ENCODE results near the gene DSTN.
"Not testable (repeated sequence)": the region's sequence is repeated elsewhere in the genome, so short reads cannot be mapped to it uniquely, and the experiment has no call there.

Gene DSTN

GRCh38 chr20:17653835-17654648 lies 84.2 kb downstream of the DSTN start:
- DNase-seq: no peak

- peak in 1 of 2 experiments; percentile 13 for DNase-seq
These were observed 84.9 kb downstream of the DSTN start for GRCh38 chr20:17654649-17655285.

- DNase-seq: no peak
These were observed 85.4 kb downstream of the DSTN start for GRCh38 chr20:17655286-17655651.

GRCh38 chr20:17655865-17656479 lies 86.1 kb downstream of the DSTN start:
- DNase-seq: no peak

GRCh38 chr20:17657079-17657825 lies 87.4 kb downstream of the DSTN start:
- DNase-seq: no peak

GRCh38 chr20:17657898-17658647 lies 88.2 kb downstream of the DSTN start:
- no peak for DNase-seq

- no peak for DNase-seq
These were observed 88.7 kb downstream of the DSTN start for GRCh38 chr20:17658648-17658993.

- DNase-seq: not testable (repeated sequence)
These were observed 89.5 kb downstream of the DSTN start for GRCh38 chr20:17659344-17659743.

Measured in activated CD4-positive, alpha-beta T cell treated with anti-CD3 and anti-CD28 coated beads, Interleukin-2, amount 50 U/mL, for 4 hours (primary cell).